Adrenal gland (tissue), 5 donors: ENCODE measurements around the gene SPIRE1.
"Not testable (repeated sequence)": the region's sequence is repeated elsewhere in the genome, so short reads cannot be mapped to it uniquely, and the experiment has no call there.

Source experiments
- POLR2A ChIP-seq, 2 donors: fragments of 450-650 bp; IDR thresholded peaks; one replicate each; pipeline ENCODE4 v1.6.1; 2017; ENCODE audit warnings: antibody characterized with exemption in 2 of 2, mild to moderate bottlenecking in 2 of 2, moderate library complexity in 1 of 2
- TF ChIP-seq, protein P1 (sequence below), 6 experiments: fragments of 450-650 bp in 4 of 6; fragments of 200-600 bp in 2 of 6; sonication (generic) in 1 of 6; IDR thresholded peaks; 1 replicate in 5 of 6; 2 replicates in 1 of 6; pipeline versions ENCODE4 v1.5.1 to v1.8.0; 2016 to 2021; ENCODE audit warnings: antibody characterized with exemption in 6 of 6, mild to moderate bottlenecking in 2 of 6, moderate library complexity in 1 of 6
- donor health status: DM: no; HTN: no; CAD: no.

DNA sequence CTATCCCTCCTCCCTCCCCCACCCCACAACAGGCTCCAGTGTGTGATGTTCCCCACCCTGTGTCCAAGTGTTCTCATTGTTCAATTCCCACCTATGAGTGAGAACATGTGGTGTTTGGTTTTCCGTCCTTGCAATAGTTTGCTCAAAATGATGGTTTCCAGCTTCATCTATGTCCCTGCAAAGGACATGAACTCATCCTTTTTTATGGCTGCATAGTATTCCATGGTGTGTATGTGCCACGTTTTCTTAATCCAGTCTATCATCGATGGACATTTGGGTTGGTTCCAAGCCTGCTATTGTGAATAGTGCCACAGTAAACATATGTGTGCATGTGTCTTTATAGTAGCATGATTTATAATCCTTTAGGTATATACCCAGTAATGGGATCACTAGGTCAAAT lies 30.7 kb downstream of the SPIRE1 start:
- TF ChIP-seq, protein P1, sequence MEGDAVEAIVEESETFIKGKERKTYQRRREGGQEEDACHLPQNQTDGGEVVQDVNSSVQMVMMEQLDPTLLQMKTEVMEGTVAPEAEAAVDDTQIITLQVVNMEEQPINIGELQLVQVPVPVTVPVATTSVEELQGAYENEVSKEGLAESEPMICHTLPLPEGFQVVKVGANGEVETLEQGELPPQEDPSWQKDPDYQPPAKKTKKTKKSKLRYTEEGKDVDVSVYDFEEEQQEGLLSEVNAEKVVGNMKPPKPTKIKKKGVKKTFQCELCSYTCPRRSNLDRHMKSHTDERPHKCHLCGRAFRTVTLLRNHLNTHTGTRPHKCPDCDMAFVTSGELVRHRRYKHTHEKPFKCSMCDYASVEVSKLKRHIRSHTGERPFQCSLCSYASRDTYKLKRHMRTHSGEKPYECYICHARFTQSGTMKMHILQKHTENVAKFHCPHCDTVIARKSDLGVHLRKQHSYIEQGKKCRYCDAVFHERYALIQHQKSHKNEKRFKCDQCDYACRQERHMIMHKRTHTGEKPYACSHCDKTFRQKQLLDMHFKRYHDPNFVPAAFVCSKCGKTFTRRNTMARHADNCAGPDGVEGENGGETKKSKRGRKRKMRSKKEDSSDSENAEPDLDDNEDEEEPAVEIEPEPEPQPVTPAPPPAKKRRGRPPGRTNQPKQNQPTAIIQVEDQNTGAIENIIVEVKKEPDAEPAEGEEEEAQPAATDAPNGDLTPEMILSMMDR (IDR thresholded peaks at IDR 0.05): not testable (repeated sequence)
- TF ChIP-seq POLR2A (IDR thresholded peaks at IDR 0.05): not testable (repeated sequence)
